HepG2 (cell line): ENCODE data around the gene TSPAN9. TPM values are rescaled to one million over a fixed set of nuclear protein-coding genes. Genes with fewer than 3 reads are reported as not detected.

Experiments
- ARNTL ChIP-seq: sonication (generic); formaldehyde crosslinking; IDR thresholded peaks from 2 replicates; pipeline ENCODE4 v1.4.0; 2020; ENCODE audit warnings: mild to moderate bottlenecking, missing genetic modification reagents
- RARA ChIP-seq: IDR thresholded peaks from 2 replicates; pipeline ENCODE4 v1.6.1; 2016; ENCODE audit warnings: missing genetic modification reagents, missing compliant biosample characterization
- ZNF432 ChIP-seq: sonication (generic); formaldehyde crosslinking; IDR thresholded peaks from 2 replicates; pipeline ENCODE4 v1.5.0; 2020; ENCODE audit warnings: missing genetic modification reagents, mild to moderate bottlenecking, borderline replicate concordance
- ZNF703 ChIP-seq: sonication (generic); formaldehyde crosslinking; IDR thresholded peaks from 2 replicates; pipeline ENCODE4 v1.5.1; 2020; ENCODE audit warnings: missing genetic modification reagents, mild to moderate bottlenecking, moderate library complexity, borderline replicate concordance
- polyA plus RNA-seq, 8 experiments: library from polyadenylated mRNA; depleted of rRNA in 3 of 8; stranded (reverse) in 7 of 8; unstranded in 1 of 8; fragments of >200 nt; fragmentation: Illumina TruSeq in 4 of 8; extraction: Trizol in 4 of 8; gene quantifications; 2 replicates each; pipeline versions ENCODE4 v1.2.1 to v1.2.3, GENCODE V29; 2011 to 2016; ENCODE audit warnings: low read depth in 4 of 8, missing spikeins in 1 of 8, mixed read lengths in 1 of 8; ENCODE audit not compliant: insufficient read depth in 1 of 8
- total RNA-seq, 5 experiments: library from RNA; depleted of rRNA; stranded (reverse); fragments of >200 nt; fragmentation: Illumina TruSeq; extraction: Trizol; gene quantifications; 2 replicates each; pipeline ENCODE4 v1.2.3, GENCODE V29; 2016; ENCODE audit warnings: low read depth in 1 of 5
- TF ChIP-seq, protein P1 (sequence below): sonication (generic); formaldehyde crosslinking; IDR thresholded peaks from 2 replicates; pipeline ENCODE4 v1.5.1; 2020; ENCODE audit warnings: mild to moderate bottlenecking, missing genetic modification reagents, borderline replicate concordance
- TF ChIP-seq, protein P2 (sequence below): sonication (generic); formaldehyde crosslinking; IDR thresholded peaks from 2 replicates; pipeline ENCODE4 v1.4.0; 2020; ENCODE audit warnings: missing genetic modification reagents
- TF ChIP-seq, protein P3 (sequence below): sonication (generic); formaldehyde crosslinking; IDR thresholded peaks from 2 replicates; pipeline ENCODE4 v1.4.0; 2020; ENCODE audit warnings: missing genetic modification reagents
- TF ChIP-seq, protein P4 (sequence below): sonication (generic); formaldehyde crosslinking; IDR thresholded peaks from one replicate; pipeline ENCODE4 v1.5.1; 2020; ENCODE audit warnings: mild to moderate bottlenecking, missing genetic modification reagents; ENCODE audit errors: not compliant biosample characterization

TSPAN9 gene
- total and polyA plus RNA-seq, 2 of the 13 experiments (the other 11 are each of a cell fraction or from before 2014, with no cell fraction given) = 18.1 to 42.3 TPM

DNA sequence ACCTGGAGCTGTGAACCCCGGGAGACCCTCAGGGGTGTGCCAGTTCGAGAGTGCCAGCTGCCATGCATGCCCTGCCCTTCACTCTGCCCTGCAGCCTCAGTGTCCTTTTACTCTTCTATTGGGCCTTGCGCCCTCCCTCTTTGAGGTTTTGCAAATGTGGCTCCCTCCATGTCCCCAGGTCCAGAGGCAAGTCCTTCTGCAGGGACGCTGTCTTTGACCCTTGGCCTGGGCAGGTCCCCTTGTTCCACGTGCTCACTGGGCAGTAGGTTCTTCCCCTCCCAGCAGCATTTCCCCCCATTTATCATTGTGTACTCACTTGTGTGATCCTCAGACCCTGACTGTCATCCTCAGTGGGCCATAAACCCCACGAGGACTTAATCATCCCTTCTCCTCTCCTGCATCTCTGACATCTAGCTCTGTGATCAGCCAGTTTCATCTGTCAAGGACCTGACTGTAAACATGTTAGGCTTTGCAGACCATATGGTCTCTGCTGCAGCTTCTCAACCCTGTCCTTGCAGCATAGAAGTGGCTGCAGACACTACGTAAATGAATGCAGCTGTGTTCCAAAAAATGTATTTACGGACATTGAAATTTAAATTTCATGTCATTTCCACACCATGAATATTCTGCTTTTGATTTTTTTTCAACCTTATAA lies 36.6 kb downstream of the TSPAN9 start (continued):
- peak; percentile 63; the same call in 1 of the 2 replicates for TF ChIP-seq ARNTL
- TF ChIP-seq, protein P1, sequence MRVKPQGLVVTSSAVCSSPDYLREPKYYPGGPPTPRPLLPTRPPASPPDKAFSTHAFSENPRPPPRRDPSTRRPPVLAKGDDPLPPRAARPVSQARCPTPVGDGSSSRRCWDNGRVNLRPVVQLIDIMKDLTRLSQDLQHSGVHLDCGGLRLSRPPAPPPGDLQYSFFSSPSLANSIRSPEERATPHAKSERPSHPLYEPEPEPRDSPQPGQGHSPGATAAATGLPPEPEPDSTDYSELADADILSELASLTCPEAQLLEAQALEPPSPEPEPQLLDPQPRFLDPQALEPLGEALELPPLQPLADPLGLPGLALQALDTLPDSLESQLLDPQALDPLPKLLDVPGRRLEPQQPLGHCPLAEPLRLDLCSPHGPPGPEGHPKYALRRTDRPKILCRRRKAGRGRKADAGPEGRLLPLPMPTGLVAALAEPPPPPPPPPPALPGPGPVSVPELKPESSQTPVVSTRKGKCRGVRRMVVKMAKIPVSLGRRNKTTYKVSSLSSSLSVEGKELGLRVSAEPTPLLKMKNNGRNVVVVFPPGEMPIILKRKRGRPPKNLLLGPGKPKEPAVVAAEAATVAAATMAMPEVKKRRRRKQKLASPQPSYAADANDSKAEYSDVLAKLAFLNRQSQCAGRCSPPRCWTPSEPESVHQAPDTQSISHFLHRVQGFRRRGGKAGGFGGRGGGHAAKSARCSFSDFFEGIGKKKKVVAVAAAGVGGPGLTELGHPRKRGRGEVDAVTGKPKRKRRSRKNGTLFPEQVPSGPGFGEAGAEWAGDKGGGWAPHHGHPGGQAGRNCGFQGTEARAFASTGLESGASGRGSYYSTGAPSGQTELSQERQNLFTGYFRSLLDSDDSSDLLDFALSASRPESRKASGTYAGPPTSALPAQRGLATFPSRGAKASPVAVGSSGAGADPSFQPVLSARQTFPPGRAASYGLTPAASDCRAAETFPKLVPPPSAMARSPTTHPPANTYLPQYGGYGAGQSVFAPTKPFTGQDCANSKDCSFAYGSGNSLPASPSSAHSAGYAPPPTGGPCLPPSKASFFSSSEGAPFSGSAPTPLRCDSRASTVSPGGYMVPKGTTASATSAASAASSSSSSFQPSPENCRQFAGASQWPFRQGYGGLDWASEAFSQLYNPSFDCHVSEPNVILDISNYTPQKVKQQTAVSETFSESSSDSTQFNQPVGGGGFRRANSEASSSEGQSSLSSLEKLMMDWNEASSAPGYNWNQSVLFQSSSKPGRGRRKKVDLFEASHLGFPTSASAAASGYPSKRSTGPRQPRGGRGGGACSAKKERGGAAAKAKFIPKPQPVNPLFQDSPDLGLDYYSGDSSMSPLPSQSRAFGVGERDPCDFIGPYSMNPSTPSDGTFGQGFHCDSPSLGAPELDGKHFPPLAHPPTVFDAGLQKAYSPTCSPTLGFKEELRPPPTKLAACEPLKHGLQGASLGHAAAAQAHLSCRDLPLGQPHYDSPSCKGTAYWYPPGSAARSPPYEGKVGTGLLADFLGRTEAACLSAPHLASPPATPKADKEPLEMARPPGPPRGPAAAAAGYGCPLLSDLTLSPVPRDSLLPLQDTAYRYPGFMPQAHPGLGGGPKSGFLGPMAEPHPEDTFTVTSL (CRISPR knock-in tag) = no peak
- TF ChIP-seq, protein P2, sequence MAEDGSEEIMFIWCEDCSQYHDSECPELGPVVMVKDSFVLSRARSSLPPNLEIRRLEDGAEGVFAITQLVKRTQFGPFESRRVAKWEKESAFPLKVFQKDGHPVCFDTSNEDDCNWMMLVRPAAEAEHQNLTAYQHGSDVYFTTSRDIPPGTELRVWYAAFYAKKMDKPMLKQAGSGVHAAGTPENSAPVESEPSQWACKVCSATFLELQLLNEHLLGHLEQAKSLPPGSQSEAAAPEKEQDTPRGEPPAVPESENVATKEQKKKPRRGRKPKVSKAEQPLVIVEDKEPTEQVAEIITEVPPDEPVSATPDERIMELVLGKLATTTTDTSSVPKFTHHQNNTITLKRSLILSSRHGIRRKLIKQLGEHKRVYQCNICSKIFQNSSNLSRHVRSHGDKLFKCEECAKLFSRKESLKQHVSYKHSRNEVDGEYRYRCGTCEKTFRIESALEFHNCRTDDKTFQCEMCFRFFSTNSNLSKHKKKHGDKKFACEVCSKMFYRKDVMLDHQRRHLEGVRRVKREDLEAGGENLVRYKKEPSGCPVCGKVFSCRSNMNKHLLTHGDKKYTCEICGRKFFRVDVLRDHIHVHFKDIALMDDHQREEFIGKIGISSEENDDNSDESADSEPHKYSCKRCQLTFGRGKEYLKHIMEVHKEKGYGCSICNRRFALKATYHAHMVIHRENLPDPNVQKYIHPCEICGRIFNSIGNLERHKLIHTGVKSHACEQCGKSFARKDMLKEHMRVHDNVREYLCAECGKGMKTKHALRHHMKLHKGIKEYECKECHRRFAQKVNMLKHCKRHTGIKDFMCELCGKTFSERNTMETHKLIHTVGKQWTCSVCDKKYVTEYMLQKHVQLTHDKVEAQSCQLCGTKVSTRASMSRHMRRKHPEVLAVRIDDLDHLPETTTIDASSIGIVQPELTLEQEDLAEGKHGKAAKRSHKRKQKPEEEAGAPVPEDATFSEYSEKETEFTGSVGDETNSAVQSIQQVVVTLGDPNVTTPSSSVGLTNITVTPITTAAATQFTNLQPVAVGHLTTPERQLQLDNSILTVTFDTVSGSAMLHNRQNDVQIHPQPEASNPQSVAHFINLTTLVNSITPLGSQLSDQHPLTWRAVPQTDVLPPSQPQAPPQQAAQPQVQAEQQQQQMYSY (CRISPR knock-in tag) = no peak
- TF ChIP-seq ZNF703 (CRISPR knock-in tag) = no peak
- TF ChIP-seq, protein P3, sequence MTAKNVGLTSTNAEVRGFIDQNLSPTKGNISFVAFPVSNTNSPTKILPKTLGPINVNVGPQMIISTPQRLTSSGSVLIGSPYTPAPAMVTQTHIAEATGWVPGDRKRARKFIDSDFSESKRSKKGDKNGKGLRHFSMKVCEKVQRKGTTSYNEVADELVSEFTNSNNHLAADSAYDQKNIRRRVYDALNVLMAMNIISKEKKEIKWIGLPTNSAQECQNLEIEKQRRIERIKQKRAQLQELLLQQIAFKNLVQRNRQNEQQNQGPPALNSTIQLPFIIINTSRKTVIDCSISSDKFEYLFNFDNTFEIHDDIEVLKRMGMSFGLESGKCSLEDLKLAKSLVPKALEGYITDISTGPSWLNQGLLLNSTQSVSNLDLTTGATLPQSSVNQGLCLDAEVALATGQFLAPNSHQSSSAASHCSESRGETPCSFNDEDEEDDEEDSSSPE = 0 out of 2 replicates have a peak, but pooled peaks have one; percentile 23
- TF ChIP-seq, protein P4, sequence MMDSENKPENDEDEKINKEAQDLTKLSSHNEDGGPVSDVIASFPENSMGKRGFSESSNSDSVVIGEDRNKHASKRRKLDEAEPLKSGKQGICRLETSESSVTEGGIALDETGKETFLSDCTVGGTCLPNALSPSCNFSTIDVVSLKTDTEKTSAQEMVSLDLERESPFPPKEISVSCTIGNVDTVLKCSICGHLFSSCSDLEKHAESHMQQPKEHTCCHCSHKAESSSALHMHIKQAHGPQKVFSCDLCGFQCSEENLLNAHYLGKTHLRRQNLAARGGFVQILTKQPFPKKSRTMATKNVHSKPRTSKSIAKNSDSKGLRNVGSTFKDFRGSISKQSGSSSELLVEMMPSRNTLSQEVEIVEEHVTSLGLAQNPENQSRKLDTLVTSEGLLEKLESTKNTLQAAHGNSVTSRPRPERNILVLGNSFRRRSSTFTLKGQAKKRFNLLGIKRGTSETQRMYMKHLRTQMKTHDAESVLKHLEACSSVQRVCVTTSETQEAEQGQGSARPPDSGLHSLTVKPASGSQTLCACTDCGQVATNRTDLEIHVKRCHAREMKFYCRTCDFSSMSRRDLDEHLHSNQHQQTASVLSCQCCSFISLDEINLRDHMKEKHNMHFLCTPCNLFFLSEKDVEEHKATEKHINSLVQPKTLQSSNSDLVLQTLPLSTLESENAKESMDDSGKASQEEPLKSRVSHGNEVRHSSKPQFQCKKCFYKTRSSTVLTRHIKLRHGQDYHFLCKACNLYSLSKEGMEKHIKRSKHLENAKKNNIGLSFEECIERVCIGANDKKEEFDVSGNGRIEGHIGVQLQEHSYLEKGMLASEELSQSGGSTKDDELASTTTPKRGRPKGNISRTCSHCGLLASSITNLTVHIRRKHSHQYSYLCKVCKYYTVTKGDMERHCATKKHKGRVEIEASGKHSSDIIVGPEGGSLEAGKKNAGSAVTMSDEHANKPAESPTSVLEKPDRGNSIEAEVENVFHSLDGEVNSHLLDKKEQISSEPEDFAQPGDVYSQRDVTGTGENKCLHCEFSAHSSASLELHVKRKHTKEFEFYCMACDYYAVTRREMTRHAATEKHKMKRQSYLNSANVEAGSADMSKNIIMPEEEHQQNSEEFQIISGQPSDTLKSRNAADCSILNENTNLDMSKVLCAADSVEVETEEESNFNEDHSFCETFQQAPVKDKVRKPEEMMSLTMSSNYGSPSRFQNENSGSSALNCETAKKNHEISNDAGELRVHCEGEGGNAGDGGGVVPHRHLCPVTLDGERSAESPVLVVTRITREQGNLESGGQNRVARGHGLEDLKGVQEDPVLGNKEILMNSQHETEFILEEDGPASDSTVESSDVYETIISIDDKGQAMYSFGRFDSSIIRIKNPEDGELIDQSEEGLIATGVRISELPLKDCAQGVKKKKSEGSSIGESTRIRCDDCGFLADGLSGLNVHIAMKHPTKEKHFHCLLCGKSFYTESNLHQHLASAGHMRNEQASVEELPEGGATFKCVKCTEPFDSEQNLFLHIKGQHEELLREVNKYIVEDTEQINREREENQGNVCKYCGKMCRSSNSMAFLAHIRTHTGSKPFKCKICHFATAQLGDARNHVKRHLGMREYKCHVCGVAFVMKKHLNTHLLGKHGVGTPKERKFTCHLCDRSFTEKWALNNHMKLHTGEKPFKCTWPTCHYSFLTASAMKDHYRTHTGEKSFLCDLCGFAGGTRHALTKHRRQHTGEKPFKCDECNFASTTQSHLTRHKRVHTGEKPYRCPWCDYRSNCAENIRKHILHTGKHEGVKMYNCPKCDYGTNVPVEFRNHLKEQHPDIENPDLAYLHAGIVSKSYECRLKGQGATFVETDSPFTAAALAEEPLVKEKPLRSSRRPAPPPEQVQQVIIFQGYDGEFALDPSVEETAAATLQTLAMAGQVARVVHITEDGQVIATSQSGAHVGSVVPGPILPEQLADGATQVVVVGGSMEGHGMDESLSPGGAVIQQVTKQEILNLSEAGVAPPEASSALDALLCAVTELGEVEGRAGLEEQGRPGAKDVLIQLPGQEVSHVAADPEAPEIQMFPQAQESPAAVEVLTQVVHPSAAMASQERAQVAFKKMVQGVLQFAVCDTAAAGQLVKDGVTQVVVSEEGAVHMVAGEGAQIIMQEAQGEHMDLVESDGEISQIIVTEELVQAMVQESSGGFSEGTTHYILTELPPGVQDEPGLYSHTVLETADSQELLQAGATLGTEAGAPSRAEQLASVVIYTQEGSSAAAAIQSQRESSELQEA (CRISPR knock-in tag) = no peak
- 0 out of 2 replicates have a peak, but pooled peaks have one; percentile 21 for TF ChIP-seq RARA (CRISPR knock-in tag)
- no peak for TF ChIP-seq ZNF432 (CRISPR knock-in tag)
